Measurements from ENCODE around the gene MED15.
"Not testable (repeated sequence)": the region's sequence is repeated elsewhere in the genome, so short reads cannot be mapped to it uniquely, and the experiment has no call there.

Gene MED15

GRCh38 chr22:20585639-20586402 is 78.4 kb downstream of the MED15 start:
- no peak for DNase-seq

GRCh38 chr22:20586403-20586745 is 79.0 kb downstream of the MED15 start:
- DNase-seq, result no peak

DNA sequence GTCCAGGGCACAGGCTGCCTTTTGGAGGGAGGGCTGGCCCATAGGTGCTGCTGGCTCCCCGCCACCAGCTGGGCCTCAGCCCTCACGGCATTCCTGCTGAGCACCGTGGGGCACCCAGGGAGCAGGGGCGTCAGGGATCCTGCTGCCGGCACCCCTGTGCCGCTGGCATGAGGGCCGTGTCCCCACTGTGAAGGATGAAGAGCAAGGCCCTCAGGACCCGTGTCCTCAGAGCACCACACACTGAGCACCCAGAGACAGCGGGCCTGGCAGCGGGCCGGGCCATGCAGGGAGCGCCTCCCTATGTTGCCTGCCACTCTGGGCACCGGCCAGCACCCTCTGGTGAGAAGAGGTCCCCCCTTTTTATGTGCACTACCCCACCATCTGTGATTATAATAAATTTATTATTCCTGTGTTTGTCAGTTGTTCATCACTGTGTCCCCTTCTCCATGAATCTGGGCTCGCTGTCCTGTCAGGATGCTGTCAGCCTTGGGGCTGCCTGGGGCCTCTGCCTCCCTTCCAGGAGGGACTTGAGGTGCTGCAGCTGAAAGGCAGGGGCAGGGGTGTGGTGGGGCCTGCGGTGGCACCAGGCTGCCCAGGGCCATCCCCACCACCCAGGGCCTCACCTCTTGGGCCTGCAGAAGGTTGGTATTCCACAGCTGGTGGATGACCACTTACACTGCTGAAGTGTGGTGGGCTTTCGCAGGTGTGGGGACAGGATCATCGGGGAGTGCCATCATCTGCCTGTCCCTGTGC is 80.0 kb downstream of the MED15 start:
- no peak for DNase-seq

DNA sequence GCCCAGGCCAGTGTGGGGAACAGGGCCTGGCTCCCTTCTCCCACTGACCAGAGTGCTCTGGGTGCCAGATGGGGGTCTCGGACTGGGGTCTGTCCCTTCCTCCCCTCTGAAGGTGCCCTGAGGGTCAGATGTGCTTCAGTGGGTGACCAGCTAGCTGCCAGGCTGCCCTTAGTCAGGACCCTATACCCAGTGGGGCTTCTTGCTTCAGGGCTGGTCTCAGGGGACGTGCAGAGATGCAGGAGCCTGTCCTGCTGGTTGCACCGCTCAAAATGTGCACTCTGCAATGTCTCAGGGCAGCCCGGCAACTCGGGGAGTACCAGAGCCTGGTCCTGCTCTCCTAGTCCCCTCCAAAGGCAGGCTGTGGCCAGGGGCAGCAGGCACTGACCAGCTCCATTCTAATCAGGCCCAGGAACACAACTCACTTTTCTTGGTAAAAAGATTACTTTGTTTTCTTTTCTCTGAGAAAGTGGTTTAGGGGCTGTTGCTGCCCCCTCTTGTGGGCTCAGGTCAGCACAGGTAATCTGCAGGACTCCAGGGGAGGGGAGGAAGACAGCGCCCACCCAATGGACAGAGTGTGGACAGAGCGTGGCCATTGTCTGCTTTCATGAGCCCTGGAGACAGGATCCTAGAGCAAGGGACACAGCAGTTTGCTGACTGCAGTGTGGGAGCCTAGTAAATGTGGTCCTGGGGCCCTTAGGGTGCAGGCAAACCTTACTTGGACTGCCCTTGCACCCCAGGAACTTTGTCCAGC is 80.9 kb downstream of the MED15 start:
- no peak for DNase-seq

- no peak for DNase-seq
Measured at GRCh38 chr22:20588843-20589581, 81.6 kb downstream of the MED15 start.

GRCh38 chr22:20589614-20590476 is 82.4 kb downstream of the MED15 start:
- no peak for DNase-seq

- no peak for DNase-seq
Measured at GRCh38 chr22:20590477-20591294, 83.3 kb downstream of the MED15 start.

GRCh38 chr22:20591295-20591645 is 83.9 kb downstream of the MED15 start:
- DNase-seq, result no peak

GRCh38 chr22:20591660-20592310 is 84.4 kb downstream of the MED15 start:
- DNase-seq, result no peak

GRCh38 chr22:20594038-20594437 is 86.6 kb downstream of the MED15 start:
- DNase-seq, result not testable (repeated sequence)

DNA sequence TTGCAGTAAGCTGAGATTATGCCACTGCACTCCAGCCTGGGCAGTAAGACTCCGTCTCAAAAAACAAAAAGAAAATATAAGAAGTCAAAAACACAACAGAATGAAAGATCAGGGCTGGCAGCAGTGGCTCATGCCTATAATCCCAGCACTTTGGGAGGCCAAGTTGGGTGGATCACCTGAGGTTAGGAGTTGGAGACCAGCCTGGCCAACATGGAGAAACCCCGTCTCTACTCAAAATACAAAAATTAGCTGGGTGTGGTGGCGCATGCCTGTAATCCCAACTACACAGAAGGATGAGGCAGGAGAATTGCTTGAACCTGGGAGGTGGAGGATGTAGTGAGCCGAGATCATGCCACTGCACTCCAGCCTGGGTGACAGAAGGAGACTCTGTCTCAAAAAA is 87.1 kb downstream of the MED15 start:
- not testable (repeated sequence) for DNase-seq

DNA sequence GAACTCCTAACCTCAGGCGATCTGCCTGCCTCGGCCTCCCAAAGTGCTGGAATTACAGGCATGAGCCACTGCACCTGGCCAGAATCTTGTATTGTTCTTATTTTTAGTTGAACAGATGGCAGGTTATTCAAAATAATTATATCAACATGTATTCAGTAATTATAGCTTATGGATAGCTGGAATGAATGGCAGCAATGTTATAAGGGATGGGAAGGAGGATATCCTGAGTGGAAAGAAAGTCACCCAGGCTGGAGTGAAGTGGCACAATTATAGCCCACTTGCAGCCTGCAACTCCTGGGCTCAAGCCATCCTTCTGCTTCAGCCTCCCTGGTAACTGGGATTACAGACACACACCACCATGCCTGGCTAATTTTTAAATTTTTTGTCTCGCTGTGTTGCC is 88.1 kb downstream of the MED15 start:
- no peak for DNase-seq

DNA sequence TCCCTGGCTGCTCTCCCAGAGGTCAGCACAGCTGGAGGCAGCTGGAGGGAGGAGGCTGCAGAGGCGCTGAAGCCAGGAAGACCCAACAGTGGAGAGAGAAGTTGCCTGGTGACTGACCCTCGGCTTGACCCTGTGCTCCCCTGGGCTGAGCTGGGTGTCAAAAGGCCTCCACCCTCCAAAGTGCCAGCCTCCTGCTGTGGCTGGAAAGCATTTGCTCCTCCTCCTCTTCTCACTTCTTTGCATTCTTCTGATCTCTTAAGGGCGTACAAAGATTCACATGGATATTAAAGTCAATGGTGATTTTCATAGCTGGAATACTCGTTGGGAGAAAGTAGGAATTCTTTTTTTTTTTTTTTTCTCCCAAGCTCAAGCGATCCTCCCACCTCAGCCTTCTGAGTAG is 91.7 kb downstream of the MED15 start:
- DNase-seq, result no peak

GRCh38 chr22:20600137-20600673 is 92.8 kb downstream of the MED15 start:
- DNase-seq, result no peak

GRCh38 chr22:20601308-20601707 is 93.9 kb downstream of the MED15 start:
- no peak for DNase-seq

- no peak for DNase-seq
Measured at GRCh38 chr22:20602609-20603164, 95.3 kb downstream of the MED15 start.

DNA sequence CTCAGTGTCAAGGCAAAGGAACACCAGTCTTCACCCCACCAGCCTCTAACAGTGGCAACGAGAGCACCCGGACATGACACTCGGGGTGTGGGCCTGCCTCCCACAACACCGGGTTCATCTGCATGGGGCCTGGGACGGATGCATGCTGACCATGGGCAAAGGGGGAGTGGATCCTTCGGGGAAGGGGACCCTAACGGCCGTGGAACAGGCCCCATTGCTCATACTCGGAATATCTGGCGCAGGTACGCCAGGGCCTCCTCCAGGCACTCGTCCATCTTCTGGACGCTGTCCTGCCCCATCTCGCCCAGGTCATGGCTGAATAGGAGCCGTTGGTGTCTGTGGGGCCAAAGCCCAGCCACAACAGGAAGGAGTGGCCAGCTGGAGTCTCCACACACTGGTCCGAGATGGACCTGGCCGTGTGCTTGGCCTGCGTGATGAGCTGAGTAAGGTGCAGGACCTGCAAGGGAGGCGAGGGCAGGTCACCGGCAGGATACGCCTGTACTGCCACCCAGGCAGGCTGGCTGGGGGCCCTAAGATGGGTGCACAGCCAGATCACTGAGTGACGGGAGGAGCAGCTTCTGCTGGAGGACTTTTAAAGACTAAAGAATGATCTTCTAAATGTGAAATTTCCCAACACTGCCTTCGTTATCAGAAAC is 96.8 kb downstream of the MED15 start:
- no peak for DNase-seq

- DNase-seq, result no peak
Measured at GRCh38 chr22:20604776-20605221, 97.4 kb downstream of the MED15 start.

DNA sequence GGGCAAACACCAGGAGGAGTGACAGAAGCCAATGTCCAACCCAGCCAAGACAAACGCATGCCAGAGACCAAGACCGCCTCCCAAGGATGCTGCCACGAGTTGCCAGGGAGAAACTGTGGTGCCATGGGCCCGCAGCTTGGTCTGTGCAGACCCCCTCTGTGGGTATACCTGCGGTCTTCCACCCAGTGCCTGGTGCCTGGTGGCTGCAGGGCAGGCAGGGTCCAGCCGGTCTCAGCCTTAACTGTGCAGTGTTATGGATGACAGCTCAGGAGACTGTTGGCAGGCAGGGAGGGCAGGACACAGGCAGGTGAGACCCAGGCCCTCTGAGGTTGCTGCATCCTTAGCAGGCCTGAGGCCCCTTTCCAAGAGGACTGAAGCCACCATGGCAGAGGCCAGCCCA is 97.9 kb downstream of the MED15 start:
- DNase-seq, result no peak

All from activated T-cell treated with anti-CD3 and anti-CD28 coated beads, Interleukin-2, amount 50 U/mL, for 48 hours (primary cell).